Tibial nerve (tissue), 4 donors: ENCODE results near the gene TPSG1. TPM values are rescaled to one million over a fixed set of nuclear protein-coding genes. Genes with fewer than 3 reads are reported as not detected.

Source experiments
- DNase-seq, 2 donors: peaks; one replicate each; pipeline ENCODE4 v3.0.0-alpha.2; 2019; ENCODE audit warnings: low spot score in 2 of 2
- H3K27ac ChIP-seq, 4 donors: fragments of 200-600 bp; sonication (generic) in 3 of 4; one replicate each; pipeline ENCODE4 v1.5.1; 2017 to 2019; ENCODE audit warnings: mild to moderate bottlenecking in 1 of 4
- H3K27me3 ChIP-seq, 2 donors: fragments of 200-600 bp; sonication (generic) in 1 of 2; one replicate each; pipeline versions ENCODE4 v1.5.1 to v1.6.0; 2017 to 2019
- H3K36me3 ChIP-seq, 3 donors: fragments of 200-600 bp; sonication (generic); one replicate each; pipeline ENCODE4 v1.5.1; 2018 to 2019
- H3K4me1 ChIP-seq, 4 donors: fragments of 200-600 bp; sonication (generic) in 3 of 4; one replicate each; pipeline ENCODE4 v1.5.1; 2017 to 2019
- H3K4me3 ChIP-seq, 4 donors: fragments of 200-600 bp; sonication (generic) in 3 of 4; one replicate each; pipeline ENCODE4 v1.5.1; 2017 to 2019; ENCODE audit warnings: mild to moderate bottlenecking in 1 of 4, moderate library complexity in 1 of 4
- H3K9me3 ChIP-seq, 4 donors: fragments of 200-600 bp; sonication (generic) in 3 of 4; one replicate each; pipeline ENCODE4 v1.5.1; 2017 to 2019
- EP300 ChIP-seq, 2 donors: sonication (generic); formaldehyde crosslinking; IDR thresholded peaks; one replicate each; pipeline ENCODE4 v1.6.1; 2017; ENCODE audit warnings: antibody characterized with exemption in 2 of 2, mild to moderate bottlenecking in 1 of 2
- POLR2A ChIP-seq, 2 donors: fragments of 450-650 bp; IDR thresholded peaks; one replicate each; pipeline ENCODE4 v1.6.1; 2017; ENCODE audit warnings: antibody characterized with exemption in 2 of 2, mild to moderate bottlenecking in 2 of 2, moderate library complexity in 2 of 2
- WGBS, 2 donors: methylation state at CpG; one replicate each; pipeline ENCODE4 v1.1.5; 2018; 5-methylcytosine and 5-hydroxymethylcytosine counted together
- total RNA-seq, 4 donors: library from RNA; depleted of rRNA; stranded (reverse); fragments of >200 nt; gene quantifications; one replicate each; pipeline ENCODE4 v1.1.0, GENCODE V29; 2016
- TF ChIP-seq, protein P1 (sequence below), 5 experiments: fragments of 200-600 bp in 3 of 5; fragments of 450-650 bp in 2 of 5; sonication (generic) in 3 of 5; IDR thresholded peaks; one replicate each; pipeline ENCODE4 v1.5.1; 2016 to 2019; ENCODE audit warnings: antibody characterized with exemption in 5 of 5, mild to moderate bottlenecking in 3 of 5, moderate library complexity in 2 of 5

Gene TPSG1
- total RNA-seq, 4 donors from 2014 or later = 2.5 TPM; not detected in 3

DNA sequence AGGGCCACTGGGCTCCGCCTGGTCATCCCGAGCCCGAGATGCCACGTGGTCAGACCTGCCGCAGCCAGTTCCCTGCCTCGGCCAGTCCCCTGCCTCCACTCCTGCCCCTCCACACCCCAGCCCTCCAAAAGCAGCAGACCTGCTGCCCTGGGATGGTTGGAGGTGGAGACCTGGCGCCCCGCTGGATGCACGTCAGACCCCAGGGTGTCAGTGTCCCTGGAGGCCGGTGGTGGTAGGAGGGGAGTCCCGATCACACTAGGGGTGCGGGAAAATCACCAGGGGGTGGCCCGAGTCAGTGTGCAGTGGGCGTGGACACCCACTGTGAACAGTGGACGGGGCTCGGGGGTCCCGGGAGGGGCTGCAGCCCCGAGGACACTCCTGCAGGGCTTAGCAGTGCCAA lies 26.9 kb downstream of the TPSG1 start:
- WGBS, 2 donors = 84 to 88% methylated on average over 11 to 12 of the region's 18 CpGs
- TF ChIP-seq, protein P1, sequence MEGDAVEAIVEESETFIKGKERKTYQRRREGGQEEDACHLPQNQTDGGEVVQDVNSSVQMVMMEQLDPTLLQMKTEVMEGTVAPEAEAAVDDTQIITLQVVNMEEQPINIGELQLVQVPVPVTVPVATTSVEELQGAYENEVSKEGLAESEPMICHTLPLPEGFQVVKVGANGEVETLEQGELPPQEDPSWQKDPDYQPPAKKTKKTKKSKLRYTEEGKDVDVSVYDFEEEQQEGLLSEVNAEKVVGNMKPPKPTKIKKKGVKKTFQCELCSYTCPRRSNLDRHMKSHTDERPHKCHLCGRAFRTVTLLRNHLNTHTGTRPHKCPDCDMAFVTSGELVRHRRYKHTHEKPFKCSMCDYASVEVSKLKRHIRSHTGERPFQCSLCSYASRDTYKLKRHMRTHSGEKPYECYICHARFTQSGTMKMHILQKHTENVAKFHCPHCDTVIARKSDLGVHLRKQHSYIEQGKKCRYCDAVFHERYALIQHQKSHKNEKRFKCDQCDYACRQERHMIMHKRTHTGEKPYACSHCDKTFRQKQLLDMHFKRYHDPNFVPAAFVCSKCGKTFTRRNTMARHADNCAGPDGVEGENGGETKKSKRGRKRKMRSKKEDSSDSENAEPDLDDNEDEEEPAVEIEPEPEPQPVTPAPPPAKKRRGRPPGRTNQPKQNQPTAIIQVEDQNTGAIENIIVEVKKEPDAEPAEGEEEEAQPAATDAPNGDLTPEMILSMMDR (IDR thresholded peaks at IDR 0.05) = no peak
- no peaks in the 10 kb centered on the region for H3K36me3 ChIP-seq

DNA sequence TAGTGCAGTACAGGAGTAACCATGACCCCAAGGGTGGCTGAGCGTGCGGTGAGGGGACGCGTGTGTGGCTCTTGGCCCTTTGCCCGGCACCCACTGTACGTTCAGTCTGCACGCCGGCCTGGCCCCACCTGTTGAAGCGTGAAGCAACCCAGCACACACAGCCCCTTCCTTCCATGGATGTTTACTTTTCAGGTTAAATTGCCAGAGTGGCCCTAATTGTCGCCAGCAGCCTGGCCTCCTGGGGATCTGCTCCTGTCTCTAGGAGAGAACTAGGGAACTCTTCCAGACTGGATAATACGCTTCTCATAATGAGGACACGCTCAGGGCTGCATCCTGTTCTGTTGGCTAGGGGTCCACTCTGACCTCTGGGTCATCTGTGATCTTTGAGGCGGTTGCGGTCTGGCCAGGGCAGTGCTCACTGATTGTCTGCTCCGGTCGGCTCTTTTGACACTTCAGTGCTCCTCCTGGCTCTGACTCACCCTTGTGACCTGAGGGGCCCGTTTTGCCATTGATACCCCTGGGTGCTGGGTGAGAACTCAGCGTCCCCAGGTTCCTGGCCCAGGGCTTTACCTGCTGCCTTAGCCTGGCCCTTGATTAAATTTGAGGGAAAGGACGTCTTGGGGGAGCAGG lies 27.7 kb downstream of the TPSG1 start:
- H3K9me3 ChIP-seq = no peaks in the 10 kb centered on the region
- peaks cover 0 to 32% of the 10 kb centered on the region in 2 donors for H3K27me3 ChIP-seq
- H3K36me3 ChIP-seq = no peaks in the 10 kb centered on the region
- no peak overlapping the region for H3K4me3 ChIP-seq
- no peak for DNase-seq
- peaks cover 0 to 6% (median 0%) of the 10 kb centered on the region in 4 donors for H3K4me1 ChIP-seq
- no peak overlapping the region for H3K27ac ChIP-seq
- 72 to 81% methylated on average over 19 of the region's 19 CpGs for WGBS, 2 donors
- TF ChIP-seq POLR2A (IDR thresholded peaks at IDR 0.05) (no peak), EP300 (IDR thresholded peaks at IDR 0.05) (no peak)
- TF ChIP-seq, protein P1 (IDR thresholded peaks at IDR 0.05) = no peak

More for the DNA sequence above, 26.9 kb downstream of the TPSG1 start:
- no peak for DNase-seq
- H3K27ac ChIP-seq = no peak overlapping the region
- H3K27me3 ChIP-seq = peaks cover 0 to 25% of the 10 kb centered on the region in 2 donors
- H3K4me1 ChIP-seq = peaks cover 0 to 6% (median 0%) of the 10 kb centered on the region in 4 donors
- no peaks in the 10 kb centered on the region for H3K9me3 ChIP-seq
- no peak overlapping the region for H3K4me3 ChIP-seq

DNA sequence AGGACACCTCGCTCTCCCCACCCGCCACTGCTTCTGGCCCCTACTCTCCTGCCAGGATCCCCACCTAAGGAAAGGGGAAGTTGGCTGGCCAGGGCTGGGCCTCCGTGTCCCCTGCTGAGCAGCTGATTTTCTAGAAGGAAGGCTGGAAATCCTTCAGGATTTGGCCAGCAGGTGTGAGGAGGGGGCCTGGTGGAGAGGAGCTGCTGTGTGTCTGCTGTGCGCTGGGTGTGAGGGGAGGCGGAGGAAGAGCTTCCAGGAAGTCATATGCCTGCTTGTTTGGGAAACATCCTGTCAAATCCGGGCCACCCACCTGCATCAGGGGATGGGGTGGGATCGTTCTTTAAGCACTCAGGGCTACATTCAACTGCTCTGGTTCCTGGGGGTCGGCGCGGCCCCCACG lies 28.6 kb downstream of the TPSG1 start:
- 75 to 82% methylated on average over 8 to 11 of the region's 11 CpGs for WGBS, 2 donors
- TF ChIP-seq POLR2A (IDR thresholded peaks at IDR 0.05) (no peak), EP300 (IDR thresholded peaks at IDR 0.05) (no peak)
- TF ChIP-seq, protein P1 (IDR thresholded peaks at IDR 0.05) = no peak
- no peaks in the 10 kb centered on the region for H3K36me3 ChIP-seq
- H3K27me3 ChIP-seq = peaks cover 0 to 32% of the 10 kb centered on the region in 2 donors
- no peaks in the 10 kb centered on the region for H3K9me3 ChIP-seq
- H3K4me3 ChIP-seq = no peak overlapping the region
- no peak overlapping the region for H3K27ac ChIP-seq
- DNase-seq = no peak
- peaks cover 0 to 6% (median 0%) of the 10 kb centered on the region in 4 donors for H3K4me1 ChIP-seq

DNA sequence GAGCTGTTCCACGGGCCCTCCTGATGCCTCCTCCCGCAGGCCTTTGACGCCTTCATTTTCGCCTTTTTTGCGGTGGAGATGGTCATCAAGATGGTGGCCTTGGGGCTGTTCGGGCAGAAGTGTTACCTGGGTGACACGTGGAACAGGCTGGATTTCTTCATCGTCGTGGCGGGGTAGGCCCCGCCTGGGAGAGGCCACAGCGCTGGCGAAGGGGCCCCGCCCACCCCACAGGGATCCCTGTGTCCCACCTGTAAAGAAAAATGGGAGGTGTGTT lies 29.7 kb downstream of the TPSG1 start:
- TF ChIP-seq, protein P1 (IDR thresholded peaks at IDR 0.05) = no peak
- no peak for TF ChIP-seq POLR2A (IDR thresholded peaks at IDR 0.05)
- no peak for TF ChIP-seq EP300 (IDR thresholded peaks at IDR 0.05)
- no peak for DNase-seq
- WGBS, 2 donors = 84% methylated on average over 10 to 14 of the region's 14 CpGs
- peaks cover 0 to 6% (median 0%) of the 10 kb centered on the region in 4 donors for H3K4me1 ChIP-seq
- H3K27ac ChIP-seq = no peak overlapping the region
- no peak overlapping the region for H3K4me3 ChIP-seq
- H3K36me3 ChIP-seq = no peaks in the 10 kb centered on the region
- H3K9me3 ChIP-seq = no peaks in the 10 kb centered on the region
- H3K27me3 ChIP-seq = peaks cover 0 to 32% of the 10 kb centered on the region in 2 donors

DNA sequence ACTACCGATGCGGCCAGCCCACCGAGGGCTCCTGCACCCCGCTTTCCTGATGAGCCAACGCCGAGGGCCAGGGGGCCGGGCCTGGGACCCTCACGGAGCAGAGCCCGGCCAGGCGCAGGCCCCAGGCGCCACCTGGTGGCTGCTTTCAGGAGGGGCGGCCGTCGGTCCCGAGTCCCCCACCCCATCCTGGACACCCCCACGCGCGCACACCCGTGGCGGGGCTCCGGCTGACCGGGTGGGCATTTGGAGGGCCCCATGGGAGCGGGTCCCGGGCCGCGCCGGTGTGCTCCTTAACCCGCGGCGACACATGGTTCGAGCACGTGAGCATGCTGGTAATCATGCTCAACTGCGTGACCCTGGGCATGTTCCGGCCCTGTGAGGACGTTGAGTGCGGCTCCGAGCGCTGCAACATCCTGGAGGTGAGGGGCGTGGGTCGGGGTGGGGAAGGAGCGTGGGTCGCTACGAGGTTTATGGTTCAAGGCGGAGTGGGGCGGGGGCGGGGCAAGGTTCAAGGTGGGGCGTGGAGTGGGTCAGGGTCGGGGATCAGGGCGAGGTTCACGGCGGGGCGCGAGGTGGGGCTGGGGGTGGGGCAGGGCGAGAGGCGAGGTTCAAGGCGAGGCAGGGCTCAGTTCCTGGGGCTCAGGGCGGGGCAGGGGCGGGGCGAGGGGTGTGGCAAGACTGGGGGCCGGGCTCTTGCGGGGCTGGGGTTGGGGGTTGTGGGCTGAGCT lies 30.2 kb downstream of the TPSG1 start:
- 48 to 51% methylated on average over 40 to 44 of the region's 61 CpGs for WGBS, 2 donors
- H3K36me3 ChIP-seq = no peaks in the 10 kb centered on the region
- no peak overlapping the region for H3K4me3 ChIP-seq
- peaks cover 0 to 32% of the 10 kb centered on the region in 2 donors for H3K27me3 ChIP-seq
- DNase-seq = no peak
- H3K9me3 ChIP-seq = no peaks in the 10 kb centered on the region
- H3K4me1 ChIP-seq = peaks cover 0 to 6% (median 0%) of the 10 kb centered on the region in 4 donors
- TF ChIP-seq POLR2A (IDR thresholded peaks at IDR 0.05) (no peak), EP300 (IDR thresholded peaks at IDR 0.05) (no peak)
- TF ChIP-seq, protein P1 (IDR thresholded peaks at IDR 0.05) = peak; percentile 31 to 69 (median 53)
- H3K27ac ChIP-seq = no peak overlapping the region
